Uterus (tissue), 2 donors: ENCODE data around the gene DARS2.
"Not testable (repeated sequence)": the region's sequence is repeated elsewhere in the genome, so short reads cannot be mapped to it uniquely, and the experiment has no call there.

Experiments
- POLR2A ChIP-seq, 2 donors: fragments of 450-650 bp; IDR thresholded peaks; one replicate each; pipeline ENCODE4 v1.6.1; 2016; ENCODE audit warnings: antibody characterized with exemption in 2 of 2, mild to moderate bottlenecking in 1 of 2, moderate library complexity in 1 of 2
- TF ChIP-seq, protein P1 (sequence below), 4 experiments: fragments of 200-600 bp in 2 of 4; fragments of 450-650 bp in 2 of 4; sonication (generic) in 2 of 4; IDR thresholded peaks; one replicate each; pipeline ENCODE4 v1.5.1; 2016 to 2019; ENCODE audit warnings: antibody characterized with exemption in 4 of 4, mild to moderate bottlenecking in 2 of 4, moderate library complexity in 1 of 4

DNA sequence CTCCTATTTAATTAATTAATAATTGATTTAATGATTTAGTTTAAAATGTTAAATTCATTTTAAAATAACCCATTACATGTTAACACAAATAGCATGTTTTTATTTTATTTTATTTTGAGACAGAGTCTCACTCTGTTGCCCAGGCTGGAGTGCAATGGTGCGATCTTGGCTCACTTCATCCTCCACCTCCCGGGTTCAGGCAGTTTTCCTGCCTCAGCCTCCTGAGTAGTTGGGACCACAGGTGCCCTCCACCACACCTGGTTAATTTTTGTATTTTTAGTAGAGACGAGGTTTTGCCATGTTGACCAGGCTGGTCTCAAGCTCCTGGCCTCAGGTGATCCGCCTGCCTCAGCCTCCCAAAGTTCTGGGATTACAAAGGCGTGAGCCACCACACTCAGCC lies 35.1 kb downstream of the DARS2 start:
- TF ChIP-seq, protein P1, sequence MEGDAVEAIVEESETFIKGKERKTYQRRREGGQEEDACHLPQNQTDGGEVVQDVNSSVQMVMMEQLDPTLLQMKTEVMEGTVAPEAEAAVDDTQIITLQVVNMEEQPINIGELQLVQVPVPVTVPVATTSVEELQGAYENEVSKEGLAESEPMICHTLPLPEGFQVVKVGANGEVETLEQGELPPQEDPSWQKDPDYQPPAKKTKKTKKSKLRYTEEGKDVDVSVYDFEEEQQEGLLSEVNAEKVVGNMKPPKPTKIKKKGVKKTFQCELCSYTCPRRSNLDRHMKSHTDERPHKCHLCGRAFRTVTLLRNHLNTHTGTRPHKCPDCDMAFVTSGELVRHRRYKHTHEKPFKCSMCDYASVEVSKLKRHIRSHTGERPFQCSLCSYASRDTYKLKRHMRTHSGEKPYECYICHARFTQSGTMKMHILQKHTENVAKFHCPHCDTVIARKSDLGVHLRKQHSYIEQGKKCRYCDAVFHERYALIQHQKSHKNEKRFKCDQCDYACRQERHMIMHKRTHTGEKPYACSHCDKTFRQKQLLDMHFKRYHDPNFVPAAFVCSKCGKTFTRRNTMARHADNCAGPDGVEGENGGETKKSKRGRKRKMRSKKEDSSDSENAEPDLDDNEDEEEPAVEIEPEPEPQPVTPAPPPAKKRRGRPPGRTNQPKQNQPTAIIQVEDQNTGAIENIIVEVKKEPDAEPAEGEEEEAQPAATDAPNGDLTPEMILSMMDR (IDR thresholded peaks at IDR 0.05): not testable (repeated sequence)
- TF ChIP-seq POLR2A (IDR thresholded peaks at IDR 0.05): not testable (repeated sequence)
